Measurements from ENCODE around the gene COL5A1.
"Not testable (repeated sequence)": the region's sequence is repeated elsewhere in the genome, so short reads cannot be mapped to it uniquely, and the experiment has no call there.

Gene COL5A1

DNA sequence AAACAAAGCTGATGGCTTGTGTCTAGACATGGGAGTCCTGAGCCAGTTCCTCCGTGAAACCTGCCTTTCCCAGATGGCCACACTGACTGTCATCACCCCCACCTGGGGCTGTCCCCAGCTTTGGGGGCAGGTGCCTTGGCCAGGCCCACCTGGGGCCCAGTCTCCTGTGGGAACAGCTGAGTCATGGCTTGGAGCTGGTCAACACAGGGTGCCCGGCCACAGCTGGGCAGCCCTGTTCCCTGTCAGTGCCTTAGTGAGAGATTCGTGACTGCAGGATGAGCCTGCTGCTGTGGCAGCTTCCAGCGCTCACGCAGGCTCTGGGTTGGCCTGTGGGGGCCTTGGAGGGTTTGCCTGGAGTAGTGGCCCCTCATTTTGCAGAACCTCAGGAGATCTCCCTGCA is 56.5 kb downstream of the COL5A1 start:
- H3K27ac ChIP-seq = no peak overlapping the region
- H3K36me3 ChIP-seq (ENCODE audit: insufficient read depth, low read length) = peaks cover 17% of the 10 kb centered on the region; the same call in 1 of the 2 replicates
- DNase-seq (ENCODE audit: low read depth, low spot score) = no peak
- no peaks in the 10 kb centered on the region for H3K9me3 ChIP-seq (ENCODE audit: low read depth, low read length)
- H3K9ac ChIP-seq (ENCODE audit: insufficient read length) = no peak overlapping the region
- TF ChIP-seq FOXP2 (optimal IDR thresholded peaks at IDR 0.05; ENCODE audit: control extremely low read depth, extremely low read length, insufficient read depth) (no peak), EZH2 (IDR thresholded peaks at IDR 0.05) (no peak), POLR2AphosphoS5 (IDR thresholded peaks at IDR 0.05; ENCODE audit: borderline replicate concordance, low read depth, low read length) (no peak)
- H3K4me3 ChIP-seq = no peak overlapping the region

DNA sequence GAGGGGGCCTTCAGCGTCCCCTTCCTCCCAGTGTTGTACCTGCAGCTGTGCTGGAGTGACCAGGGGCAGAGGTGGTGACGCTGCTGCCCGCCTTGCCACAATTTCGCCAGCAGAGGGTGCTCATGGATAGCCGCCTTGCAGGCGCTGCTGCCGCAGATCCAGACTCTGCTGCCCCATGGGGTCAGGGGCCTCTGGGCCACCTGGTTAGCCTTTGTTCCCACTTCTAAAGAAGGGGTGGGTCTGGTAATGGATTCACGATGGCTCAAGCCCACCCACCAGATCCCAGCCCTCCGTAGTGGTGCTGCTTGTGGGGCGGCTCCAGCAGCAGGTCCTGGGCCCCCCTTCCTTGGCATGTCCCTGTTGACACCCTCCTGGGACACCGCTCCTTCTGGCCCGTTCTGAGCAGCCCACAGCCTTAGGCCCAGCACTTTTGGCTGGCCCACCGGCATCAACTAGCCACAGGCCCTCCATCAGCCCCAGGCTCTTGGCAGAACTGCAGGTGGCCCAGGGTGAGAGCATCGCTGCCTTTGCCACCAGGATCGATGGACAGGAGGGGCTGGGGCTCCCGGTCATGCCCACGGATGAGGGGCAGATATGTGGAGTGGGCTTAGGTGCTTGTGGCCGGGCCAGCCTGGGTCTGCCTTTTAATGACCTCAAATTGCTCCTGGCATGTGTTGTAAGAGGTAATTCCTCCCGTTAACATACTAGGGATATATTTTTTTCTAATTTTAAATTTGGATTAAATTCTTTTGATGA is 57.2 kb downstream of the COL5A1 start:
- Histone ChIP-seq H3K27ac (no peak overlapping the region), H3K36me3 (ENCODE audit: insufficient read depth, low read length) (peaks cover 17% of the 10 kb centered on the region; the same call in 1 of the 2 replicates), H3K9me3 (ENCODE audit: low read depth, low read length) (no peaks in the 10 kb centered on the region), H3K9ac (ENCODE audit: insufficient read length) (no peak overlapping the region), H3K4me3 (no peak overlapping the region)
- DNase-seq (ENCODE audit: low read depth, low spot score) = no peak
- TF ChIP-seq POLR2AphosphoS5 (IDR thresholded peaks at IDR 0.05; ENCODE audit: borderline replicate concordance, low read depth, low read length) (no peak), FOXP2 (optimal IDR thresholded peaks at IDR 0.05; ENCODE audit: control extremely low read depth, extremely low read length, insufficient read depth) (no peak), EZH2 (IDR thresholded peaks at IDR 0.05) (no peak)

DNA sequence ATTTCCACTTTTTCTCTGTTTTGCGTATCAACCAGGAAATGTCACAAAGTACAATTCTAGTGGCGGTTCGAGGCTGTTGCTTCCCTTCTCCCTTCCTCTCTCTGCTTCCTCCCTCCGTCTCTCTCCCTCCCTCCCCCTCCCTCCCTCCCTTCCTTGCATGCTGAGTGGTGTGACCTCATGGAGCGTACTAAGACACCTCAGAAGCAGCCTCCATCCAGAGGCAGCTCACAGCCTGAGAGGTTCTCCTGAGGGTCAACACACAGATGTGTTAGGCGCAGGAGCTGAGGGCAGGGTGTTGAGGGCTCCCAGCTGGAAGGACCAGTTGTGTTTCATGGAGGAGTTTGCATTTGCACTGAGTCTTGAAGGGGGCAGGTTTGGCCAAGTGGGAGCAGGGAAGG is 57.7 kb downstream of the COL5A1 start:
- no peak for DNase-seq (ENCODE audit: low read depth, low spot score)
- Histone ChIP-seq H3K36me3 (ENCODE audit: insufficient read depth, low read length) (peaks cover 17% of the 10 kb centered on the region; the same call in 1 of the 2 replicates), H3K4me3 (no peak overlapping the region), H3K9me3 (ENCODE audit: low read depth, low read length) (no peaks in the 10 kb centered on the region), H3K9ac (ENCODE audit: insufficient read length) (no peak overlapping the region), H3K27ac (no peak overlapping the region)
- no peak for TF ChIP-seq POLR2AphosphoS5 (IDR thresholded peaks at IDR 0.05; ENCODE audit: borderline replicate concordance, low read depth, low read length)

DNA sequence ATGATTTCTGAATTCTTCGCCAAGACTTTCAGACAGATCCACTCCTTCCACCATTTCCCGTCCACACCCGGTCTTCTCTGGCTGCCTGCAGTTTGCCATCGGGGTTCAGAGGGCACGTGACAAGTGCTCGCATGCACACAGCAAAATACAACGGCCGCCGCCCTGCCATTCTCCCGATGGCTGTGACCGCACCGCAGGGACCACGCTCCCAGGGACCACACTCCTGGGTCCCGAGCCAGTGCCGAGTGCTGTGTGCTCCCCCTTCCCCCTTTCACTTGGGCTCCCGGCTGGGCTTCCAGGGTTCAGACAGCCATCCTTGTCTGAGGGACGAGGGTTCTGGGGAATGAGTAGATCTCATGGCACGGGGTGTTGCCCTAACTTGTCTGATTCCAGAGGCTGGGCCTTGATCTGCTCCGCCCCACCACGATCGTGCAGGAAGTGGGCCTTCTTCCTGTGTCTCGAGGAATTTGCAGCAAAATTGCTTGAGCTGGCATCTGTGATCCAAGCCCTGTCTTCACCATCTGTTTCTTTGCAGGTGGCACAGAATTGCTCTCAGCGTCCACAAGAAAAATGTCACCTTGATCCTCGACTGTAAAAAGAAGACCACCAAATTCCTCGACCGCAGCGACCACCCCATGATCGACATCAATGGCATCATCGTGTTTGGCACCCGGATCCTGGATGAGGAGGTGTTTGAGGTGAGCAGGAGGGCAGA is 59.2 kb downstream of the COL5A1 start:
- DNase-seq (ENCODE audit: low read depth, low spot score) = no peak
- no peak for TF ChIP-seq EZH2 (IDR thresholded peaks at IDR 0.05)
- TF ChIP-seq FOXP2 (optimal IDR thresholded peaks at IDR 0.05; ENCODE audit: control extremely low read depth, extremely low read length, insufficient read depth) = no peak
- no peak for TF ChIP-seq POLR2AphosphoS5 (IDR thresholded peaks at IDR 0.05; ENCODE audit: borderline replicate concordance, low read depth, low read length)
- Histone ChIP-seq H3K9ac (ENCODE audit: insufficient read length) (no peak overlapping the region), H3K36me3 (ENCODE audit: insufficient read depth, low read length) (peaks cover 17% of the 10 kb centered on the region; the same call in 1 of the 2 replicates), H3K4me3 (no peak overlapping the region), H3K9me3 (ENCODE audit: low read depth, low read length) (no peaks in the 10 kb centered on the region), H3K27ac (no peak overlapping the region)

DNA sequence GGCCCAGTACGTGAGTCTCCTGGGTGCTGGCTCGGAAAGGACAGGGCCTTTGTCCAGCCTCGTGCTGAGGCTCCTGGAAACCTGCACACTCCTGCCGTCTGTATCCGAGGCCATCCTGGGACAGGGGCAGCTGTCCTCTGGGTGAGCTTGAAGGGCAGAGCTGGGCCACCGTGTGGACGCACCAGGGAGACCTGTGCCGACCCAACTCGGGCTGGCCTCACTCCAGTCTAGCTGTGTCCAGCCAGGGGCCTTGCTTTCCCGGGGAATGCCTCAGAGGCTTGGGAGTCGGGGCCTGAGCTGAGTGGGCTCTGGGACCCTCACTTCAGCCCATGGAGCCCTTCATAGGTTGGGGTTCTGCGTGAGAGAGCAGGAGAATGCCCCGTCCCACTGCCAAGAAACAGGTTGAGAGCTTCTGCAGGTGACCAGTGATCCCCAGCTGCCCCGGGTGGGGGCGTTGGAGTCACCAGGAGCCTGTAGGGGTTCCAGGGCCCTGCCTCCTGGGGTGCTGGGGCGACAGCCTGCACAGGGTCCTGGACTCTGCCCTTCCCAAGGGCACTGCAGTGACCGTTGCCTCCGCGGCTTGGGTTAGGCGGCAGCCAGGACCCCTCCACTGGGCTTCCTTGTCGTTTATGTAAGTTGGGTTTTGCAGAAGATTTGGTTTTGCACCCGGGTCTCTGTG is 60.1 kb downstream of the COL5A1 start:
- no peak for TF ChIP-seq FOXP2 (optimal IDR thresholded peaks at IDR 0.05; ENCODE audit: control extremely low read depth, extremely low read length, insufficient read depth)
- no peak for TF ChIP-seq EZH2 (IDR thresholded peaks at IDR 0.05)
- TF ChIP-seq POLR2AphosphoS5 (IDR thresholded peaks at IDR 0.05; ENCODE audit: borderline replicate concordance, low read depth, low read length) = no peak
- no peak for DNase-seq (ENCODE audit: low read depth, low spot score)
- Histone ChIP-seq H3K9ac (ENCODE audit: insufficient read length) (no peak overlapping the region), H3K4me3 (no peak overlapping the region), H3K36me3 (ENCODE audit: insufficient read depth, low read length) (peaks cover 17% of the 10 kb centered on the region; the same call in 1 of the 2 replicates), H3K27ac (no peak overlapping the region), H3K9me3 (ENCODE audit: low read depth, low read length) (no peaks in the 10 kb centered on the region)

DNA sequence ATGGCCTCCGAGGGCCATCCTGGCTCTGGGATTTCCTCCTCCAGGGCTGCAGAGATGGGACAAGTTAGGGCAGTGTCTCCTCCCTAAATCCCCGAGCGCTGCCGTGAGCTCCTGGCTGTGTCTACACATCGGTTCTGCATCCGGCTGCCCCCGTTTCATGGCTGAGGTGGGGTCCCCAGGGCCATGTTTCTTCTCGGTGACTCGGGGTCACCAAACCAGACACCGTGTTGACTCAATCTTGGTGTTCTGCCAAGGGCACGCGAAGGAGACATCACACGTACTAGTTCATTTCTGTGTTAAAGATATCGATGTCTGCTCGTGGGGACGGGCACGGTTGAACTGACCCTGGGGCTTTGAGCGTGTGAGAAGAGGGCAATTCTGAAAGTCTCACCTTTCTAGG is 60.7 kb downstream of the COL5A1 start:
- TF ChIP-seq EZH2 (IDR thresholded peaks at IDR 0.05) = no peak
- TF ChIP-seq POLR2AphosphoS5 (IDR thresholded peaks at IDR 0.05; ENCODE audit: borderline replicate concordance, low read depth, low read length) = no peak
- no peak for TF ChIP-seq FOXP2 (optimal IDR thresholded peaks at IDR 0.05; ENCODE audit: control extremely low read depth, extremely low read length, insufficient read depth)
- Histone ChIP-seq H3K27ac (peak overlapping the region; percentile 78), H3K9me3 (ENCODE audit: low read depth, low read length) (no peaks in the 10 kb centered on the region), H3K36me3 (ENCODE audit: insufficient read depth, low read length) (peaks cover 17% of the 10 kb centered on the region; the same call in 1 of the 2 replicates), H3K9ac (ENCODE audit: insufficient read length) (no peak overlapping the region), H3K4me3 (no peak overlapping the region)
- no peak for DNase-seq (ENCODE audit: low read depth, low spot score)

DNA sequence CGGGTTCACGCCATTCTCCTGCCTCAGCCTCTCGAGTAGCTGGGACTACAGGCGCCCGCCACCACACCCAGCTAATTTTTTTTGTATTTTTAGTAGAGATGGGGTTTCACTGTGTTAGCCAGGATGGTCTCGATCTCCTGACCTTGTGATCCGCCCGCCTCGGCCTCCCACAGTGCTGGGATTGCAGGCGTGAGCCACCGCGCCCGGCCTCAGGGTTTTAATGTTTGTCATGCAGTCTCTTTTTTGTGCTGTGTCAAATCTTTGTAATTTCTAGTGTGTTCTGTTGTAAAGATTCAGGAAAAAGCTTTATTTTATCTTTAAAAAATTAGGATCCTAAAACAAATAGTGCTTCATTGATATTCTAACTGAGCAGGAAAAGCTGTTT is 62.1 kb downstream of the COL5A1 start:
- not testable (repeated sequence) for DNase-seq (ENCODE audit: low read depth, low spot score); H3K4me3 ChIP-seq; H3K9me3 ChIP-seq (ENCODE audit: low read depth, low read length); H3K9ac ChIP-seq (ENCODE audit: insufficient read length)
- peak overlapping the region; percentile 43; the same call in 1 of the 2 replicates for H3K27ac ChIP-seq
- peaks cover 18% of the 10 kb centered on the region; the same call in 1 of the 2 replicates for H3K36me3 ChIP-seq (ENCODE audit: insufficient read depth, low read length)

DNA sequence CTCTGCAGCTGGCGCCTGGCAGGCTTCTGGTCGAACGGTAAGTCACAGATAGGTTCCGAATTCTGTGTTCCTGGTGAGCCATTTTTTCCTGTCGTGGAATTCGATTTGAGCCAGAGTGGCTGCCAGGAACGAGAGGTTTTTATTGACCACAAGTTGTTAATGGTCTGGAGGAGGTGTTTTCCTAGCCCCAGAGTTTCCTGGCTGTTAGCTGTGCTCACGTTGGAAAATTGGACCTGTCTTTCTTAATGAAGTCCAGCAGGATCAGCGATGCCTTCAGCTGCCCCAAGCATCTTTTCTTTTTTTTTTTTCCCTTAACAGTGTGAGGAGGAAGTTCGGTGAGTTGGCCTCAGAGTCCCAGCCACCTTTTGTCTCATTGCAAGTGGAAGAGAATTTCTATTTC is 62.9 kb downstream of the COL5A1 start:
- Histone ChIP-seq H3K9me3 (ENCODE audit: low read depth, low read length) (no peaks in the 10 kb centered on the region), H3K9ac (ENCODE audit: insufficient read length) (no peak overlapping the region), H3K36me3 (ENCODE audit: insufficient read depth, low read length) (peaks cover 20% of the 10 kb centered on the region; the same call in 1 of the 2 replicates), H3K4me3 (no peak overlapping the region), H3K27ac (peak overlapping the region; percentile 43; the same call in 1 of the 2 replicates)
- no peak for DNase-seq (ENCODE audit: low read depth, low spot score)
- TF ChIP-seq POLR2AphosphoS5 (IDR thresholded peaks at IDR 0.05; ENCODE audit: borderline replicate concordance, low read depth, low read length) (no peak), FOXP2 (optimal IDR thresholded peaks at IDR 0.05; ENCODE audit: control extremely low read depth, extremely low read length, insufficient read depth) (no peak), EZH2 (IDR thresholded peaks at IDR 0.05) (no peak)

Data from SK-N-MC (cell line).